ES-I3 (cell line): Measurements from ENCODE around the gene AKAP9.
"Not testable (repeated sequence)": the region's sequence is repeated elsewhere in the genome, so short reads cannot be mapped to it uniquely, and the experiment has no call there.

ENCODE experiments used
- H3K36me3 ChIP-seq: 2 replicates; pipeline ENCODE4 v1.6.1; 2013; ENCODE audit warnings: mild to moderate bottlenecking, low read length, control low read depth, moderate library complexity; ENCODE audit not compliant: insufficient read depth
- H3K4me1 ChIP-seq: 2 replicates; pipeline ENCODE4 v1.6.1; 2013; ENCODE audit warnings: mild to moderate bottlenecking, control low read depth, low read length; ENCODE audit not compliant: insufficient read depth
- H3K9ac ChIP-seq: 2 replicates; pipeline ENCODE4 v1.6.1; 2013; ENCODE audit warnings: low read depth, mild to moderate bottlenecking, low read length, moderate library complexity
- H3K9me3 ChIP-seq: 2 replicates; pipeline ENCODE4 v1.6.1; 2013; ENCODE audit warnings: mild to moderate bottlenecking, low read length, moderate library complexity; ENCODE audit not compliant: control insufficient read depth, insufficient read depth

AKAP9 gene

DNA sequence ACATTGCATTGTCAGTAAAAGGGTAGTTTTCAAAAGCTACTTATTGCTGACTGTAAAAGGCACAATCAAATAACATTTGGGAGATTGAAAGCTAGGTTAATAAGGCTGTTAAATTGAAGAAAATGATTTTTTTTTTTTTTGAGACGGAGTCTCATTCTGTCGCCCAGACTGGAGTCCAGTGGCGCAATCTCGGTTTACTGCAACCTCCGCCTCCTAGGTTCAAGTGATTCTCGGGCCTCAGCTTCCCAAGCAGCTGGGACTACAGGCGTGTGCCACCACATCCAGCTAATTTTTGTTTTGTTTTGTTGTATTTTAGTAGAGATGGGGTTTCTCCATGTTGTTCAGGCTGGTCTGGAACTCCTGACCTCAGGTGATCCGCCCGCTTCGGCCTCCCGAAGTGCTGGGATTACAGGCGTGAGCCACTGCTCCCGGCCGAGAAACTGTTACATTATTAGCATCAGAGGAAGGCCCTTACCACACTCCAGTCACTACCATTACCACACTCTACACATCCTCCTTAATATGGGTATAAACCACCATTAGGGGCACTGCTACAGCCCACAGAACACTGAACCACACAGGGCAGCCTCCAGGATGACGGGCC is 192.6 kb downstream of the AKAP9 start:
- Histone ChIP-seq H3K4me1 (no peaks in the 10 kb centered on the region), H3K9ac (peak overlapping the region; percentile 77), H3K9me3 (no peaks in the 10 kb centered on the region), H3K36me3 (peaks cover 10% of the 10 kb centered on the region; the same call in 1 of the 2 replicates)

DNA sequence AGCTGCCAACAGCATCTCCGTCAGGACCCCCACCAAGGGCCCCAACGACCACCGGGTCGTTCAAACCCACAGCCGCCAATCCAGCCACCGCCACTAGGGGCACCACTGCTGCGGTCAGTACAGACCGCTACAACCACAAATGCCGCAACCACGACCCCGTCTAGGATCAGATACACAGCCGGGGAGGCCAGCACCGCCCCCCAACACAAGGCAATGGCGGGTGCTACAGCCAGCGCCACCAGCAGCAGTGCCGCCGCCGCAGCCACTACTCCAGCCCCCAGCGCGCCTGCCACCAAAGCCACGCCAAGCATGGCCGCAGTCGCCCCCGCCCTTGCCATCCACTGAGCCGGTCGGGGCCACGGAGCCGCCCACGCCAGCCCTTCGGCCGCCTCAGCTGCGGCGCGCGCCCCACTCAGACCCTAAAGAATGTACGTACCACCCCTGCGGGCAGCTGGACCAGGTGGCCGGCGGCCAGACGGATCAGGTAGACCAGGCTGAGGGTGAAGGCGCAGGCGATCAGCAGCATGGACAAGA is 193.1 kb downstream of the AKAP9 start:
- peak overlapping the region; percentile 77 for H3K9ac ChIP-seq
- H3K36me3 ChIP-seq: peaks cover 6% of the 10 kb centered on the region; the same call in 1 of the 2 replicates
- H3K4me1 ChIP-seq: no peaks in the 10 kb centered on the region
- H3K9me3 ChIP-seq: no peaks in the 10 kb centered on the region

- peak within 1 kb of the TSS; percentile 77 for H3K9ac ChIP-seq
- 0 out of 2 replicates have a peak, but pooled peaks cover 5% of the 10 kb centered on the region for H3K36me3 ChIP-seq
- no peaks in the 10 kb centered on the region for H3K4me1 ChIP-seq
- H3K9me3 ChIP-seq: no peaks in the 10 kb centered on the region
These were observed 193.8 kb downstream of the AKAP9 start, which contains the start of gene CYP51A1 for GRCh38 chr7:92134271-92135051. Gene CYP51A1, minus strand, starts transcription at chr7:92134477. Its CDS starts 113 bp downstream, at chr7:92134364.

DNA sequence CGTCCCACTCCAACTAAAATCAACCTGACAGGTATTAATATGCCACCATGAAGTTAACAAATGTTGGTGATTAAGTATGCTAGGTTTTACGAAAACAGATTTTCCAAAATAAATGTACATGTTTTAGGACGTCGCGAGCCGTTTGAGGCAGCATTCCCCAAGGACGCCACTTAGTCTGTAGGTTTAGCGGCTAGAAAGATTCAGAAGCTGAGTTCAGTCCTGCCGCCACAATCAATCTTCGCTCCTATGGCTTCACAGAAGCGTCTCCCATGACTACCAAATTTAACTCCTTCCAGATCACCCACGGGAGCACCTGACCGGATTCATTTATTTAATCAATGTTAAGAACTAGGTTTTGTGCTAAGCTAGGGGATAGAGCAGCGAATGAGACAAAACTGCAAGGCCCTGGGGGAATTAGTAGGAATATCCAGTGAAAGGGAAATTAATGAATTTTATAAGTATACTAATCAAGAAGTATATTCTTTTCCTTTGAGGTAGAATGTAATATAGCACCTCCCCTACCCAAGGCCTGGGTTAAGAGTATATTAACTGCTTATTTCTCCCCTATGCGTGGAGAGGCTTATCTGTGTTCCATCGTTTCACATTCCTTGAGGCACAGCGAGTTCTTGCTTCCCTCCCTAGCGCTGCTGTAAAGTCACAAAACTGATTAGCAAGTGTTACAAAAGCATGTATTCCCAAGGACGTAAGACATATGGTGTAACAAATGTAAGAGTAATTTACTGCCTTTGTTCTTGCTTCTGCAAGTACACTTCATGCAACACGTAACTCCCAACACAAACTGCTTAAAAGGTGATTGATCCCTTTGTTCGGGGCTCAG is 194.6 kb downstream of the AKAP9 start:
- H3K4me1 ChIP-seq: no peaks in the 10 kb centered on the region
- peak overlapping the region; percentile 77 for H3K9ac ChIP-seq
- 0 out of 2 replicates have a peak, but pooled peaks cover 5% of the 10 kb centered on the region for H3K36me3 ChIP-seq

DNA sequence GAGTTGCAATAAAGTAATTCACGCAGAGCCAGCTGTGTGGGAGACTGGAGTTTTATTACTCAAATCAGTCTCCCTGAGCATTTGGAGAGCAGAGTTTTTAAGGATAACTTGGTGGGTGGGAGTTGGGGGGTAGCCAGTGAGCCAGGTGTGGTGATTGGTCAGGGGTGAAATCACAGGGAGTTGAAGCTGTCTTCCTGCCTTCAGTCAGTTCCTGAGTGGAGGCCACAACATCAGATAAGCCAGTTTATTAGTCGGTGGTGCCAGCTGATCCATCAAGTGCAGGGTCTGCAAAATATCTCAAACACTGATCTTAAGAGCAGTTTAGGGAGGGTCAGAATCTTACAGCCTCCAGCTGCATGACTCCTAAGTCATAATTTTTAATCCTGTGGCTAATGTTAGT is 196.9 kb downstream of the AKAP9 start:
- H3K9me3 ChIP-seq: no peaks in the 10 kb centered on the region
- H3K4me1 ChIP-seq: no peaks in the 10 kb centered on the region
- H3K36me3 ChIP-seq: no peaks in the 10 kb centered on the region
- H3K9ac ChIP-seq: no peak overlapping the region

More for the DNA sequence above, 194.6 kb downstream of the AKAP9 start:
- no peaks in the 10 kb centered on the region for H3K9me3 ChIP-seq

DNA sequence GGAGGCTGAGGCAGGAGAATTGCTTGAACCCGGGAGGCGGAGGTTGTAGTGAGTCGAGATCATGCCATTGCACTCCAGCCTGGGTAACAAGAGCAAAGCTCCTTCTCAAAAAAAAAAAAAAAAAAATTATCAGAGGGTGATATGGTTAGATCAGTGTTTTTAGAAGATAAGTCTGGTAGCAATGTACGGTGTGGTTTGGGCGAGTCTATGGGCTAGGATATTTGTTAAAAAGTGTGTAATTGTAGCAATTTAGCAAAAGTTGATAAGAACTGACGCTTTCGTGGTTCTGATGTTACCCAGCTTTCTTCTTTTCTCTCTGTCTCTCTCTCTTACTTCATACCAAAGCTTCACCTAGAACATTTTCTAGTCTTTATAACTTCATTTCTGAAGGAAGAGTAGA is 200.5 kb downstream of the AKAP9 start:
- no peaks in the 10 kb centered on the region for H3K36me3 ChIP-seq
- H3K9me3 ChIP-seq: no peaks in the 10 kb centered on the region
- H3K9ac ChIP-seq: no peak overlapping the region
- H3K4me1 ChIP-seq: no peaks in the 10 kb centered on the region

GRCh38 chr7:92142791-92143190 is 202.1 kb downstream of the AKAP9 start:
- H3K36me3 ChIP-seq, H3K9ac ChIP-seq, H3K9me3 ChIP-seq, H3K4me1 ChIP-seq: not testable (repeated sequence)

- H3K36me3 ChIP-seq, H3K9ac ChIP-seq, H3K9me3 ChIP-seq, H3K4me1 ChIP-seq: not testable (repeated sequence)
These were observed 202.7 kb downstream of the AKAP9 start for GRCh38 chr7:92143192-92143880.

DNA sequence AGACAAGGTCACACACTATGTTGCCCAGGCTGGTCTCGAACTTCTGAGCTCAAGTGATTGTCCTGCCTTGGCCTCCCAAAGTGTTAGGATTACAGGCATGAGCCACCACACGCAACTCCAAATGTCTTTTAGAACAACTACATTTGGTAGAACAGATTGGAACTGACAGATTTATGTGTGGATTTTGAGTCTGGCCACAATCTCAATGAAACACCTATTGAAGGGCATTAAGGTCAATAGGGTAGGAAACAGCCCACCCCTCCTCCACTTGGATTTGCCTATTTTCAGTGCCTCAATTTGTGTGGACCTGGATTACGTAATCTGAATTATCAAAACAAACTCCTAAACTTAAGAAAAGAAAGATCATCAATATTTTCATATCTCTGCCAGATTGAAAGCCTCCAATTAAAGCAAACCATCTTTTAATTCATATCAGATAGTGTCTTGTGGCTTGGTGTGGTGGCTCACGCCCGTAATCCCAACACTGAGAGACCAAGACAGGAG is 209.1 kb downstream of the AKAP9 start:
- H3K36me3 ChIP-seq: no peaks in the 10 kb centered on the region
- H3K9ac ChIP-seq: no peak overlapping the region
- H3K9me3 ChIP-seq: no peaks in the 10 kb centered on the region
- no peaks in the 10 kb centered on the region for H3K4me1 ChIP-seq

DNA sequence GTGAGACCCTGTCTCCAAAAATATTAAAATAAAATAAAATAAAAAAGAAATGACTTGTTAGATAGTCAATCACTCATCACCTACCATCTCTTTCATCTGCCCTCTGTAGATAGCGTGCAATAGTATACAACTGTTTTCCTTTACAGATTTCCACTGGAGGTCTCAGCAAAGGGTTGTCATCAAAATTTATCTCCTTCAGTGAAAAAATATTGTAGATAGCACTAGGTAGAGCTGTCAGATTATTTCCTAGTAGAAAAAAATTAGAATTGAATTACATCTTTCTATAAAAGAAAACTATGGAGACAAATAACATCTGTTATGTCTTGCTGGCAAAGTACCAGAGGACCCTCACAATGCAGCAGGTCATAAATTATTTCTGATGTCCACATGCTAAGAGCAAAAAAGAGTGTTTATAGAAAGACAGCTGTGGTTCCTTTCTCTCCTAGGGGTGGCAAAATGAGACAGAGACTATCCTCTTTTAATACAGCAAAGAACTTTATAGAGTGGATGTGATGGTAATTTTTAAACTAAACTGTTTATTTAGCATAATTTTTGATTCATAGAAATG is 209.9 kb downstream of the AKAP9 start:
- Histone ChIP-seq H3K9me3 (no peaks in the 10 kb centered on the region), H3K36me3 (no peaks in the 10 kb centered on the region), H3K4me1 (no peaks in the 10 kb centered on the region), H3K9ac (no peak overlapping the region)

DNA sequence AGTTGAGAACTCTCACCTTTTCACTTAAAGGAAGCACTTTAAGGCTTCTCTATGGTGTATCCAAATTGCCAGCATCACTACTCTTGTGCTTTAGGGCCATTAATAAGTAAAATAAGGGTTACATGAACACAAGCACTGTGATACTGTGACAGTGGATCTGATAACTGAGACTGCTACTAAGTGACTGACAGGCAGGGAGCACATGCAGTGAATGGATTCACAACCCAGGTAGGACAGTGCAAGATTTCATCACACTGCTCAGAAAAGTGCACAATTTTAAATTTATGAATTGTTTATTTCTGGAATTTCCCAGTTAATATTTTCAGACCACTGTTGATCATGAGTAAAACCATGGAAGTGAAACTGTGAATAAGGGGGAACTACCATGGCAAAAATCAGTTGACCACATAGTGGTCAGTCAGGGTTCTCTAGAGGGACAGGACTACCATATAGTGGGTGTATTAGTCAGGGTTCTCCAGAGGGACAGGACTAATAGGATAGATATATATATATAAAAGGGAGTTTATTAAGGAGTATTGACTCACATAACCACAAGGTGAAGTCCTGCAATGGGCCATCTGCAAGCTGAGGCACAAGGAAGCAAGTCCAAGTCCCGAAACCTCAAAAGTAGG is 214.6 kb downstream of the AKAP9 start:
- H3K4me1 ChIP-seq: no peaks in the 10 kb centered on the region
- no peaks in the 10 kb centered on the region for H3K9me3 ChIP-seq
- H3K36me3 ChIP-seq: no peaks in the 10 kb centered on the region
- H3K9ac ChIP-seq: no peak overlapping the region

GRCh38 chr7:92156990-92157389 is 216.3 kb downstream of the AKAP9 start:
- H3K9ac ChIP-seq: no peak overlapping the region
- H3K9me3 ChIP-seq: no peaks in the 10 kb centered on the region

More at GRCh38 chr7:92156990-92157389, 216.3 kb downstream of the AKAP9 start:
- Histone ChIP-seq H3K36me3 (no peaks in the 10 kb centered on the region), H3K4me1 (no peaks in the 10 kb centered on the region)
